GM12878 (cell line): ENCODE data around the gene HOXC13. TPM values are rescaled to one million over a fixed set of nuclear protein-coding genes. Genes with fewer than 3 reads are reported as not detected.

Experiments used
- ATAC-seq: fragments of 200-7000 bp; cut with Tn5 transposase; 3 replicates; pipeline ENCODE4 v1.9.1; 2020; ENCODE audit warnings: mild to moderate bottlenecking, moderate library complexity
- BruUV-seq: library from RNA; stranded (reverse); fragments of 400-500 nt; replicated peaks from 2 replicates; lab custom pipeline; 2021; lab: Mats Ljungman, UMichigan
- CTCF ChIA-PET: fragments of 300-600 bp; sonication (Branson Sonifier 250); formaldehyde crosslinking; extraction: SDS; loops from one replicate; lab custom pipeline; 2021; ENCODE audit warnings: inconsistent platforms; lab: Yijun Ruan, JAX
- POLR2A ChIA-PET: fragments of 350-600 bp; formaldehyde crosslinking; extraction: SDS; loops from one replicate; lab custom pipeline; 2021; ENCODE audit warnings: inconsistent platforms; lab: Charles Lee
- RAD21 ChIA-PET: fragments of 300-600 bp; sonication (Branson Sonifier 250); formaldehyde crosslinking; loops from one replicate; lab custom pipeline; 2023; ENCODE audit warnings: antibody characterized with exemption; ENCODE audit not compliant: unreplicated experiment; lab: Charles Lee
- SMC1A ChIA-PET: fragments of 300-600 bp; sonication (Branson Sonifier 250); formaldehyde crosslinking; loops from one replicate; lab custom pipeline; 2023; ENCODE audit not compliant: unreplicated experiment, uncharacterized antibody; lab: Charles Lee
- DNase-seq: peaks from one replicate; pipeline ENCODE4 v3.0.0-alpha.2; 2011; ENCODE audit warnings: low read depth, low spot score
- FAIRE-seq: peaks from 3 replicates; lab custom pipeline; 2011; peaks lifted over from hg19 to GRCh38; lab: Jason Lieb, UNC
- H2AFZ ChIP-seq: 2 replicates; pipeline ENCODE4 v1.6.0; 2011; ENCODE audit warnings: low read depth, low read length, control low read depth; ENCODE audit not compliant: control insufficient read depth
- H3K27ac ChIP-seq: 2 replicates; pipeline ENCODE4 v1.5.1; 2011; ENCODE audit warnings: control low read depth; ENCODE audit not compliant: control insufficient read depth, insufficient read depth
- H3K27me3 ChIP-seq, 2 experiments: replicated peaks in 1 of 2; 2 replicates each; pipeline versions ENCODE4 v1.6.0 to v1.6.1; 2011; ENCODE audit warnings: low read length in 1 of 2; ENCODE audit not compliant: control insufficient read depth in 2 of 2, insufficient read depth in 2 of 2
- H3K36me3 ChIP-seq, 2 experiments: 2 replicates each; pipeline ENCODE4 v1.5.1; 2011; ENCODE audit warnings: low read length in 1 of 2; ENCODE audit not compliant: control insufficient read depth in 2 of 2, insufficient read depth in 2 of 2
- H3K4me1 ChIP-seq: 2 replicates; pipeline ENCODE4 v1.6.1; 2011; ENCODE audit warnings: mild to moderate bottlenecking, low read length, moderate library complexity, mixed read lengths; ENCODE audit not compliant: control insufficient read depth, insufficient read depth
- H3K4me2 ChIP-seq: 2 replicates; pipeline ENCODE4 v1.6.0; 2011; ENCODE audit warnings: control low read depth; ENCODE audit not compliant: control insufficient read depth, insufficient read depth
- H3K4me3 ChIP-seq: fragments of 200-600 bp; sonication (generic); 2 replicates; pipeline ENCODE4 v1.5.1; 2016
- H3K79me2 ChIP-seq: 2 replicates; pipeline ENCODE4 v1.6.0; 2011; ENCODE audit warnings: low read length; ENCODE audit not compliant: control insufficient read depth, insufficient read depth
- H3K9ac ChIP-seq: 2 replicates; pipeline ENCODE4 v1.8.0; 2011; ENCODE audit warnings: low read length, control low read depth, mixed read lengths; ENCODE audit not compliant: control insufficient read depth, insufficient read depth
- H3K9me3 ChIP-seq: replicated peaks from 3 replicates; pipeline ENCODE4 v1.5.1; 2011; ENCODE audit warnings: mild to moderate bottlenecking, low read length; ENCODE audit not compliant: control insufficient read depth, insufficient read depth
- H4K20me1 ChIP-seq: 2 replicates; pipeline ENCODE4 v1.6.0; 2011; ENCODE audit not compliant: control insufficient read depth, insufficient read depth
- CHD4 ChIP-seq: fragments of 200-600 bp; sonication (generic); IDR thresholded peaks from 2 replicates; pipeline ENCODE4 v1.6.1; 2016; ENCODE audit warnings: mild to moderate bottlenecking
- FOS ChIP-seq: IDR thresholded peaks from 3 replicates; pipeline ENCODE4 v1.6.1; 2011; ENCODE audit warnings: borderline replicate concordance; ENCODE audit not compliant: insufficient read length; ENCODE audit errors: extremely low read depth
- HDAC2 ChIP-seq: fragments of 200-600 bp; sonication (generic); IDR thresholded peaks from 2 replicates; pipeline ENCODE4 v1.6.1; 2017
- HDGF ChIP-seq: fragments of 450-650 bp; IDR thresholded peaks from 2 replicates; pipeline ENCODE4 v1.6.1; 2016; ENCODE audit warnings: antibody characterized with exemption
- IKZF1 ChIP-seq: fragments of 450-650 bp; conservative IDR thresholded peaks from 2 replicates; pipeline ENCODE4 v1.6.1; 2017; ENCODE audit warnings: antibody characterized with exemption, mild to moderate bottlenecking
- MYB ChIP-seq: fragments of 150-350 bp; IDR thresholded peaks from 2 replicates; pipeline ENCODE4 v1.6.1; 2014; ENCODE audit warnings: mild to moderate bottlenecking, low read depth, low read length, borderline replicate concordance
- POLR2AphosphoS2 ChIP-seq: IDR thresholded peaks from 2 replicates; pipeline ENCODE4 v1.6.1; 2011; ENCODE audit warnings: low read depth, mild to moderate bottlenecking, low read length, improper control_type of control experiment, moderate library complexity
- POU2F2 ChIP-seq: IDR thresholded peaks from 3 replicates; pipeline ENCODE4 v1.6.1; 2011; ENCODE audit warnings: low read depth, mild to moderate bottlenecking, low read length, borderline replicate concordance
- RAD21 ChIP-seq: IDR thresholded peaks from 2 replicates; pipeline ENCODE4 v1.6.1; 2011; ENCODE audit warnings: mild to moderate bottlenecking, low read depth, low read length, moderate library complexity; ENCODE audit not compliant: insufficient read depth
- RFX5 ChIP-seq: IDR thresholded peaks from 2 replicates; pipeline ENCODE4 v1.6.1; 2011; ENCODE audit warnings: low read depth, low read length, improper control_type of control experiment
- SIN3A ChIP-seq: IDR thresholded peaks from 2 replicates; pipeline ENCODE4 v1.6.1; 2012; ENCODE audit warnings: low read depth, low read length, improper control_type of control experiment
- SMAD1 ChIP-seq: fragments of 450-650 bp; IDR thresholded peaks from 2 replicates; pipeline ENCODE4 v1.6.1; 2018; ENCODE audit warnings: mild to moderate bottlenecking, low read depth; ENCODE audit not compliant: partially characterized antibody
- SREBF1 ChIP-seq: IDR thresholded peaks from 2 replicates; pipeline ENCODE4 v1.6.1; 2012; ENCODE audit warnings: mild to moderate bottlenecking, low read length
- WRNIP1 ChIP-seq: IDR thresholded peaks from 2 replicates; pipeline ENCODE4 v1.6.1; 2011; ENCODE audit warnings: low read depth, low read length, improper control_type of control experiment, borderline replicate concordance
- ZBTB40 ChIP-seq: fragments of 450-650 bp; IDR thresholded peaks from 2 replicates; pipeline ENCODE4 v1.6.1; 2016; ENCODE audit warnings: mild to moderate bottlenecking, moderate library complexity, borderline replicate concordance
- ZNF207 ChIP-seq: fragments of 450-650 bp; IDR thresholded peaks from 2 replicates; pipeline ENCODE4 v1.6.1; 2014; ENCODE audit warnings: antibody characterized with exemption, mild to moderate bottlenecking, borderline replicate concordance
- ZNF274 ChIP-seq: IDR thresholded peaks from one replicate; pipeline ENCODE4 v1.8.0; 2011; ENCODE audit not compliant: insufficient read length, insufficient read depth
- ZNF592 ChIP-seq: fragments of 450-650 bp; IDR thresholded peaks from 2 replicates; pipeline ENCODE4 v1.6.1; 2017; ENCODE audit warnings: mild to moderate bottlenecking, moderate library complexity
- WGBS: methylation state at CpG from one replicate; pipeline ENCODE4 v1.1.6; 2016; ENCODE audit warnings: low lambda C conversion rate; ENCODE audit not compliant: insufficient replicate concordance, insufficient coverage; ENCODE audit errors: missing lambda C conversion rate; 5-methylcytosine and 5-hydroxymethylcytosine counted together
- in situ Hi-C: fragments of 300-500 bp; cut with MboI; formaldehyde crosslinking; loops from 9 replicates; pipeline ENCODE4 v1.14.3; 2018; ENCODE audit warnings: mixed read lengths
- intact Hi-C: fragments of 100-400 bp; cut with micrococcal nuclease; formaldehyde crosslinking; loops from one replicate; pipeline ENCODE4 v1.14.2; 2022; ENCODE audit not compliant: unreplicated experiment
- polyA plus RNA-seq, 11 experiments: library from polyadenylated mRNA; depleted of rRNA in 4 of 11; unstranded in 6 of 11; stranded (reverse) in 5 of 11; fragments of >200 nt; fragmentation: Nextera tagmentation in 4 of 11; fragmentation: Illumina TruSeq in 1 of 11; extraction: Ambion mirVana in 4 of 11; extraction: Trizol in 1 of 11; gene quantifications; 1 replicate in 1 of 11; 2 replicates in 10 of 11; pipeline versions ENCODE4 v1.2.1 to v1.2.3, GENCODE V29; 2011 to 2016; ENCODE audit warnings: inconsistent platforms in 2 of 11, missing spikeins in 2 of 11, low read depth in 1 of 11
- total RNA-seq, 4 experiments: library from RNA; depleted of rRNA in 3 of 4; stranded (reverse); fragments of >200 nt in 3 of 4; fragmentation: Illumina TruSeq in 1 of 4; extraction: Trizol in 1 of 4; gene quantifications; 2 replicates each; pipeline versions ENCODE4 v1.2.1 to v1.2.3, GENCODE V29; 2013 to 2021

The HOXC13 gene
- total and polyA plus RNA-seq, 10 of the 15 experiments (the other 5 are each of a cell fraction or from before 2014, with no cell fraction given), result not detected

- 44% methylated on average over 7 of the region's 7 CpGs for WGBS
- SMC1A ChIA-PET, result no interaction called here
- ATAC-seq (no peak), FAIRE-seq (no peak), DNase-seq (no peak)
- RAD21 ChIA-PET, result no interaction called here
- no peak overlapping the region for H3K4me2 ChIP-seq
- no peaks in the 10 kb centered on the region for H3K79me2 ChIP-seq
- POLR2A ChIA-PET, result no interaction called here
- H3K9ac ChIP-seq, result no peak overlapping the region
- H3K4me1 ChIP-seq, result no peaks in the 10 kb centered on the region
- no TSS peak for BruUV-seq
- H2AFZ ChIP-seq, result no peak overlapping the region
- no peak overlapping the region for H3K27ac ChIP-seq
- H3K27me3 ChIP-seq, result peaks cover 32 to 67% of the 10 kb centered on the region in 2 experiments
- in situ Hi-C loops (no loop called here), intact Hi-C loops (no loop called here)
- H3K36me3 ChIP-seq, result no peaks in the 10 kb centered on the region
- no peak for TF ChIP-seq POLR2AphosphoS2
- TF ChIP-seq CHD4, result no peak
- no peak for TF ChIP-seq RFX5
- no peak for TF ChIP-seq WRNIP1
- TF ChIP-seq HDGF, result no peak
- TF ChIP-seq ZNF592, result no peak
- TF ChIP-seq ZNF274, result no peak
- TF ChIP-seq SIN3A, result no peak
- no peak for TF ChIP-seq FOS
- no peak for TF ChIP-seq SMAD1
- no peak for TF ChIP-seq ZBTB40
- TF ChIP-seq MYB, result no peak
- no peak for TF ChIP-seq ZNF207
- TF ChIP-seq SREBF1, result no peak
- TF ChIP-seq IKZF1, result no peak
- TF ChIP-seq HDAC2, result no peak
- no peak for TF ChIP-seq RAD21
- TF ChIP-seq POU2F2, result no peak
- CTCF ChIA-PET, result interaction anchor here (0.8 to 0.9 kb wide), 2 partner anchors 240 to 245 kb away, joined by 3 read pairs; no protein-coding TSS in a partner anchor
- H3K4me3 ChIP-seq, result no peak overlapping the region
- H4K20me1 ChIP-seq, result no peaks in the 10 kb centered on the region; the same call in 1 of the 2 replicates
- no peaks in the 10 kb centered on the region for H3K9me3 ChIP-seq
Measured at GRCh38 chr12:53963005-53963404, 24.4 kb downstream of the HOXC13 start.
